Trophoblast cell (in vitro differentiated cells and primary cell): ENCODE data around the gene OR5B3.
"Not testable (repeated sequence)": the region's sequence is repeated elsewhere in the genome, so short reads cannot be mapped to it uniquely, and the experiment has no call there.

ENCODE experiments used
- DNase-seq, 2 donors: peaks; one replicate each; pipeline ENCODE4 v3.0.0-alpha.2; 2016
- H2AFZ ChIP-seq: 2 replicates; pipeline ENCODE4 v1.6.1; 2013; ENCODE audit warnings: low read length, moderate library complexity, mild to moderate bottlenecking; ENCODE audit not compliant: insufficient read depth, poor library complexity
- H2AK5ac ChIP-seq: 2 replicates; pipeline ENCODE4 v1.6.1; 2013; ENCODE audit warnings: mild to moderate bottlenecking, low read length
- H2BK120ac ChIP-seq: 2 replicates; pipeline ENCODE4 v1.6.1; 2013; ENCODE audit warnings: low read length, mild to moderate bottlenecking, moderate library complexity; ENCODE audit not compliant: insufficient read depth, poor library complexity
- H2BK12ac ChIP-seq: 2 replicates; pipeline ENCODE4 v1.6.1; 2013; ENCODE audit warnings: mild to moderate bottlenecking, low read length, moderate library complexity
- H2BK5ac ChIP-seq: 2 replicates; pipeline ENCODE4 v1.6.1; 2013; ENCODE audit warnings: low read length, low read depth, moderate library complexity, mild to moderate bottlenecking; ENCODE audit not compliant: poor library complexity
- H3K14ac ChIP-seq: 2 replicates; pipeline ENCODE4 v1.6.1; 2013; ENCODE audit warnings: mild to moderate bottlenecking, low read length
- H3K18ac ChIP-seq: 2 replicates; pipeline ENCODE4 v1.6.1; 2013; ENCODE audit warnings: mild to moderate bottlenecking, low read length
- H3K23ac ChIP-seq: 2 replicates; pipeline ENCODE4 v1.6.1; 2013; ENCODE audit warnings: low read length
- H3K27ac ChIP-seq: 2 replicates; pipeline ENCODE4 v1.5.1; 2013; ENCODE audit warnings: low read depth, mild to moderate bottlenecking, inconsistent platforms, low read length, moderate library complexity
- H3K27me3 ChIP-seq: 2 replicates; pipeline ENCODE4 v1.6.1; 2013; ENCODE audit warnings: inconsistent platforms, mild to moderate bottlenecking, low read length, moderate library complexity; ENCODE audit not compliant: insufficient read depth
- H3K36me3 ChIP-seq, 2 experiments: 1 replicate in 1 of 2; 2 replicates in 1 of 2; pipeline ENCODE4 v1.6.1; 2013; ENCODE audit warnings: low read length in 2 of 2, mild to moderate bottlenecking in 2 of 2, moderate library complexity in 1 of 2; ENCODE audit not compliant: insufficient read depth in 2 of 2, control insufficient read depth in 1 of 2
- H3K4ac ChIP-seq: 2 replicates; pipeline ENCODE4 v1.6.1; 2013; ENCODE audit warnings: low read depth, mild to moderate bottlenecking, low read length, moderate library complexity
- H3K4me1 ChIP-seq, 2 experiments: 1 replicate in 1 of 2; 2 replicates in 1 of 2; pipeline ENCODE4 v1.6.1; 2013; ENCODE audit warnings: low read length in 2 of 2, mild to moderate bottlenecking in 2 of 2, moderate library complexity in 1 of 2; ENCODE audit not compliant: insufficient read depth in 2 of 2, control insufficient read depth in 1 of 2
- H3K4me2 ChIP-seq: 2 replicates; pipeline ENCODE4 v1.6.1; 2013; ENCODE audit warnings: inconsistent platforms, mild to moderate bottlenecking, low read length, moderate library complexity
- H3K4me3 ChIP-seq: 2 replicates; pipeline ENCODE4 v1.5.1; 2013; ENCODE audit warnings: mild to moderate bottlenecking, low read depth, low read length, inconsistent platforms
- H3K79me1 ChIP-seq: one replicate; pipeline ENCODE4 v1.6.1; 2013; ENCODE audit warnings: low read length
- H3K79me2 ChIP-seq: 2 replicates; pipeline ENCODE4 v1.6.1; 2013; ENCODE audit warnings: low read length, mild to moderate bottlenecking; ENCODE audit not compliant: control insufficient read depth, insufficient read depth, poor library complexity
- H3K9ac ChIP-seq: 2 replicates; pipeline ENCODE4 v1.6.1; 2013; ENCODE audit warnings: mild to moderate bottlenecking, low read length
- H3K9me3 ChIP-seq: 2 replicates; pipeline ENCODE4 v1.6.1; 2013; ENCODE audit warnings: low read depth, mild to moderate bottlenecking, control low read depth, inconsistent platforms, low read length; ENCODE audit not compliant: insufficient read depth
- H4K12ac ChIP-seq: 2 replicates; pipeline ENCODE4 v1.6.1; 2013; ENCODE audit warnings: low read depth, mild to moderate bottlenecking, low read length, moderate library complexity
- H4K8ac ChIP-seq: 2 replicates; pipeline ENCODE4 v1.6.1; 2013; ENCODE audit warnings: low read depth, mild to moderate bottlenecking, low read length, moderate library complexity
- H4K91ac ChIP-seq: one replicate; pipeline ENCODE4 v1.6.1; 2013; ENCODE audit warnings: low read depth, mild to moderate bottlenecking, low read length, moderate library complexity
- WGBS: extraction: QIAGEN DNeasy Blood & Tissue Kit; methylation state at CpG from one replicate; pipeline ENCODE4 v1.1.7; 2013; ENCODE audit warnings: missing lambda C conversion rate; ENCODE audit not compliant: insufficient read length, insufficient coverage; ENCODE audit errors: extremely low coverage; 5-methylcytosine and 5-hydroxymethylcytosine counted together

The OR5B3 gene

DNA sequence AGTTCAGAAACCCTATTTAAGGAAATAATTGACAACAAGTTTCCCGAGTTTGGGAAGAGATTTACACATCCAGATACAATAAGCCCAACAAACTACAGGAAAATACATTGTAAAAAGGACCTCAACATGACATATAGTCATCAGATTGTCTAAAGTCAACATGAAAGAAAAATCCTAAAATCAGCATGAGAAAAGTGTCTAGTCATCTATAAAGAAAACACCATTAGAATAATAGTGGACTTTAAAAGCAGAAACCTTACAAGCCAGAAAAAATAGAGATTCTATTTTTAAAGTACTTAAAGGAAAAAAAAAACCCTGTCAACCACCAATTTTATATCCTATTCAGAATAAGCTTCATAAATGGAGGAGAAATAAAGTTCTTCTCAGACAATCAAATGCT, 22.6 kb upstream of the OR5B3 start:
- Histone ChIP-seq H3K18ac (no peak overlapping the region), H4K12ac (no peak overlapping the region), H2AFZ (no peak overlapping the region), H4K8ac (no peak overlapping the region), H3K9ac (no peak overlapping the region), H3K9me3 (no peaks in the 10 kb centered on the region), H3K4me2 (no peak overlapping the region), H3K23ac (no peak overlapping the region), H3K4ac (no peak overlapping the region), H3K27me3 (no peaks in the 10 kb centered on the region), H2AK5ac (no peak overlapping the region), H4K91ac (no peak overlapping the region), H3K4me1 (no peaks in the 10 kb centered on the region), H3K4me3 (no peak overlapping the region), H3K27ac (no peak overlapping the region), H2BK5ac (no peak overlapping the region), H3K79me2 (no peaks in the 10 kb centered on the region), H3K36me3 (no peaks in the 10 kb centered on the region), H3K79me1 (no peaks in the 10 kb centered on the region), H3K14ac (no peak overlapping the region), H2BK120ac (no peak overlapping the region), H2BK12ac (no peak overlapping the region)
- DNase-seq: no peak
- WGBS: no CpG with 5 or more reads among the region's 1 CpG

- no peaks in the 10 kb centered on the region for H3K79me1 ChIP-seq
- no peaks in the 10 kb centered on the region for H3K27me3 ChIP-seq
- H3K23ac ChIP-seq: no peak within 1 kb of the TSS
- no peak within 1 kb of the TSS for H3K4me2 ChIP-seq
- H2BK120ac ChIP-seq: no peak within 1 kb of the TSS
- no peak within 1 kb of the TSS for H2BK5ac ChIP-seq
- no peak for DNase-seq
- no peaks in the 10 kb centered on the region for H3K36me3 ChIP-seq
- no peak within 1 kb of the TSS for H3K4me3 ChIP-seq
- no peak within 1 kb of the TSS for H4K12ac ChIP-seq
- no peak within 1 kb of the TSS for H3K27ac ChIP-seq
- H3K18ac ChIP-seq: no peak within 1 kb of the TSS
- no peak within 1 kb of the TSS for H3K4ac ChIP-seq
- H3K79me2 ChIP-seq: no peaks in the 10 kb centered on the region
- no peaks in the 10 kb centered on the region for H3K4me1 ChIP-seq
- H4K8ac ChIP-seq: no peak within 1 kb of the TSS
- H2BK12ac ChIP-seq: no peak within 1 kb of the TSS
- H3K14ac ChIP-seq: no peak within 1 kb of the TSS
- H3K9me3 ChIP-seq: no peaks in the 10 kb centered on the region
- no peak within 1 kb of the TSS for H2AK5ac ChIP-seq
- no peak within 1 kb of the TSS for H4K91ac ChIP-seq
- WGBS: no CpG with 5 or more reads among the region's 3 CpGs
- H2AFZ ChIP-seq: no peak within 1 kb of the TSS
- no peak within 1 kb of the TSS for H3K9ac ChIP-seq
Measured at GRCh38 chr11:58428021-58428420, 21.3 kb upstream of the OR5B3 start, which contains the start of gene OR5B2. TSS of gene OR5B2 (minus strand) at chr11:58428121. CDS start at chr11:58423261, 4,860 bp downstream.

DNA sequence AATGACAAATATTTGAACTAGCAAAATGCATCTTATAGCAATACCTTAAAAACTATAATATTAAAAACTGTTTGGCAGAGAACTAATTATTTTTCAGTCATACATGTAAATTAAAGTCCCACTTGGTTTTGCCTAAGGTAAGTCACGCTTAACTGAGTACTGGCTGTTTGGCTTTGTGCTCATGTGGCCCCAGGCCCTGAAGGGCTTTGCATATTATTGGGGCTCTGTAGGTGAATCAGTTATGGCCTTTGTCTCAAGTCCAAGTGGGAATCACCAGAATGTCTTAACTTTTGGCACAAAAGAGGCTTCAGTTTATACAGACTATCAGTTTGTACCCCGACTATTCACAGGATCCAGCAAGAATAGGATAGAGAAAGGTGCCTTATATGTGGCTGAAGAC, 7.1 kb downstream of the OR5B3 start:
- not testable (repeated sequence) for H3K36me3 ChIP-seq, H2AFZ ChIP-seq, H3K4me3 ChIP-seq, H3K18ac ChIP-seq, H2AK5ac ChIP-seq, H3K27me3 ChIP-seq, H3K9ac ChIP-seq, H3K4me2 ChIP-seq, DNase-seq, H3K23ac ChIP-seq, H3K4me1 ChIP-seq, H3K9me3 ChIP-seq, H4K91ac ChIP-seq, H3K27ac ChIP-seq, H3K79me1 ChIP-seq, H4K8ac ChIP-seq, H3K79me2 ChIP-seq, H2BK12ac ChIP-seq, H3K4ac ChIP-seq, H3K14ac ChIP-seq, H2BK5ac ChIP-seq, H2BK120ac ChIP-seq, H4K12ac ChIP-seq
- whole genome bisulfite sequencing: no CpG with 5 or more reads among the region's 2 CpGs

- no peaks in the 10 kb centered on the region for H3K79me2 ChIP-seq
- H3K18ac ChIP-seq: no peak overlapping the region
- no peak overlapping the region for H2BK5ac ChIP-seq
- no peak overlapping the region for H3K14ac ChIP-seq
- peaks cover 3% of the 10 kb centered on the region for H3K79me1 ChIP-seq
- H4K8ac ChIP-seq: no peak overlapping the region
- no CpG with 5 or more reads among the region's 2 CpGs for WGBS
- H3K4me2 ChIP-seq: no peak overlapping the region
- H4K12ac ChIP-seq: no peak overlapping the region
- no peaks in the 10 kb centered on the region for H3K36me3 ChIP-seq
- H2BK120ac ChIP-seq: no peak overlapping the region
- H3K9me3 ChIP-seq: peaks cover 3% of the 10 kb centered on the region
- H4K91ac ChIP-seq: no peak overlapping the region
- H3K4me1 ChIP-seq: peaks cover 2 to 3% of the 10 kb centered on the region in 2 experiments
- no peak for DNase-seq
- H3K9ac ChIP-seq: no peak overlapping the region
- peak overlapping the region; percentile 14 for H3K4me3 ChIP-seq
- no peak overlapping the region for H3K23ac ChIP-seq
- H3K4ac ChIP-seq: no peak overlapping the region
- no peaks in the 10 kb centered on the region for H3K27me3 ChIP-seq
- H2AK5ac ChIP-seq: no peak overlapping the region
- no peak overlapping the region for H2AFZ ChIP-seq
- no peak overlapping the region for H3K27ac ChIP-seq
- H2BK12ac ChIP-seq: no peak overlapping the region
Measured at GRCh38 chr11:58395581-58395980, 11.1 kb downstream of the OR5B3 start.
